Measurements from ENCODE around the gene SHC3. TPM values are rescaled to one million over a fixed set of nuclear protein-coding genes. Genes with fewer than 3 reads are reported as not detected.
A peak's percentile ranks its signal among the peaks of the same experiment; 100 is the strongest.

Gene SHC3
- total and polyA plus RNA-seq, 5 experiments from 2014 or later, result 0.11 to 0.42 TPM; not detected in 3

DNA sequence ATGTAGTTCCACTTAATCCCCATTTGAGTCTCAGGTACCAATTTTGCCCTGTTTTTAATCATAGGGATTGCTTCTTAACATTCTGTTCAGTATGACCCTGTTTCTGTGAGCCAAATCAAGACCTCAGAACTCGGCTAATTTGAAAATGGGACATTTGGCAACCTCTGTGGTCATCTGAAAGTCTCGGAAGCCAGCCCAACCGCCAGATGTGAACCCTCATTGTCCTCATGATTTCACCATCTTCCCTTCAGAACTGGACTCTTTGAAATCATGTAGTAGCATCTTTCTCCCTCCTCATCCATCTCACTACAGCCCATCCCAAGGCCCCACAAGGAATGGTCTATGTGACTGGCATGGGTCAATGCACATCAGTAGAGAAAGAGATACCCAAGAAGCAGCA lies 98.4 kb downstream of the SHC3 start:
- no peaks in the 10 kb centered on the region for H3K36me3 Mint-ChIP-seq
- no peak for DNase-seq
- no peak for ATAC-seq
- POLR2A ChIA-PET, result no interaction called here
- H3K9me3 Mint-ChIP-seq, result peaks cover 0 to 14% (median 0%) of the 10 kb centered on the region in 9 donors
- H3K4me1 Mint-ChIP-seq, result peaks cover 0 to 5% (median 0%) of the 10 kb centered on the region in 4 donors
- no peak overlapping the region for H3K4me3 Mint-ChIP-seq
- H3K27ac Mint-ChIP-seq, result no peak overlapping the region
- H3K27me3 Mint-ChIP-seq, result peaks cover 24 to 68% (median 27%) of the 10 kb centered on the region in 5 donors

DNA sequence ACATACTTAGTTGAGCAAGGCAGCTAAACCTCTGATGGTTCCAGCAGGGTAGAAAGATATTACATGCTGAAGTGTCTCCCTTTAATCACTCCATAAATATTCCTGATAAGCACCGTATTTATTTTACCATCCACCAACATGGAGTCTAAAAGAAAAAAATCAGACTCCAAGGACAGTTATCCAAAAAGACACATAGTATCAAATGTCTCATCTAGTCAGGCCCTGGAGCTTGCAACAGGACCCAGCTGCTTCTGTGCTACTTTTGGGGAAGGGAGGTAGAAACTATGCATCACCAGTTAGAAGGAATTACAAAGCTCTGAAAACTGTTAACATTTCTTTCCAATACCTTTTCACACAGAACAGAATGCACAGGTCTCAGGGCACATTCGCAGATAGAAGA lies 99.2 kb downstream of the SHC3 start:
- Mint-ChIP-seq H3K4me1 (peaks cover 0 to 5% (median 0%) of the 10 kb centered on the region in 4 donors), H3K9me3 (peaks cover 0 to 14% (median 0%) of the 10 kb centered on the region in 9 donors)
- POLR2A ChIA-PET, result no interaction called here

DNA sequence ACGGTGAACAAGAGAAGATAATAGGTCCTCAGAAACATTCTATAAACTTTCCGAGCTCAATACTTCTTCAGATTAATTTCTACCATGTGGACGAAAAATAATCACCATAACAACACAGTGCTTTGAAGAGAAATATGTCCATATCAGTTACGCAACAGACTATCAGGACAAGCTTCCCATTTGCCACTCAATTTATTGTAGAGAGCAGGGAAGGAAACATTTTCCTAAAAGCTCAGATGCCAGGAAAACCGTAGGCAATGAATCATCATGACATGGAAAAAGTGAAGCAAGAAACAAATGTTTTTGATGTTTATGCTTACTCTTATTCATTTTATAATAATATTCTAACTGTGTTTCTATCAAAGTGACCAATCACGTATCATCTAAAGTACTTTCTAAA lies 99.8 kb downstream of the SHC3 start:
- Mint-ChIP-seq H3K27ac (no peak overlapping the region), H3K27me3 (peaks cover 23 to 55% (median 31%) of the 10 kb centered on the region in 5 donors), H3K9me3 (peaks cover 0 to 14% (median 0%) of the 10 kb centered on the region in 9 donors), H3K36me3 (no peaks in the 10 kb centered on the region), H3K4me3 (no peak overlapping the region), H3K4me1 (peaks cover 0 to 5% (median 0%) of the 10 kb centered on the region in 4 donors)
- DNase-seq (no peak), ATAC-seq (no peak)
- POLR2A ChIA-PET, result no interaction called here

More for the DNA sequence above, 99.2 kb downstream of the SHC3 start:
- H3K27me3 Mint-ChIP-seq, result peaks cover 23 to 60% (median 29%) of the 10 kb centered on the region in 5 donors
- DNase-seq (no peak), ATAC-seq (no peak)
- H3K36me3 Mint-ChIP-seq, result no peaks in the 10 kb centered on the region
- no peak overlapping the region for H3K4me3 Mint-ChIP-seq
- H3K27ac Mint-ChIP-seq, result no peak overlapping the region

DNA sequence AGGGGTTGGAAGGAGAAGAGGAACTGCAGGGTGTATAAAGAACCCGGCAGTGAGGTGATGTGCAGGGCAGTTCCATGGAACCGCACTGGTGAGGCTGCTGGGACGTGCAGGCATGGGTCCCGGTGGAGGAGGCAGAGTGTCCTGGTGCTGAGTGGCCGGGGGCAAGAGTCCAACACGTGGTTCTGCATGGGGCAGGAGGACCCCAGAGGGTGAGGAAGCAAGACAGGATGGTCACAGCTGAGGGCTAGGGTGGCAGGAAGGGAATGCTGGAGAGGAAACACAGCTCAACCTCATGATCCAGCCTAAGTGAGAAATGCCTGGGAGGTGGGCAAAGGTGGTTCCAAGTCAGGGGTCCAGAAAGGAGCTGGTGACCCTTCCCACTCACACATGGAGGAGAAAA lies 100.2 kb downstream of the SHC3 start:
- Mint-ChIP-seq H3K4me3 (no peak overlapping the region), H3K9me3 (peaks cover 0 to 10% (median 0%) of the 10 kb centered on the region in 9 donors), H3K4me1 (peaks cover 0 to 5% (median 0%) of the 10 kb centered on the region in 4 donors), H3K27ac (peak overlapping the region in 1 of 10 donors; percentile 15), H3K36me3 (no peaks in the 10 kb centered on the region), H3K27me3 (peaks cover 20 to 50% (median 31%) of the 10 kb centered on the region in 5 donors)
- POLR2A ChIA-PET, result no interaction called here
- DNase-seq, result no peak
- ATAC-seq, result no peak

DNA sequence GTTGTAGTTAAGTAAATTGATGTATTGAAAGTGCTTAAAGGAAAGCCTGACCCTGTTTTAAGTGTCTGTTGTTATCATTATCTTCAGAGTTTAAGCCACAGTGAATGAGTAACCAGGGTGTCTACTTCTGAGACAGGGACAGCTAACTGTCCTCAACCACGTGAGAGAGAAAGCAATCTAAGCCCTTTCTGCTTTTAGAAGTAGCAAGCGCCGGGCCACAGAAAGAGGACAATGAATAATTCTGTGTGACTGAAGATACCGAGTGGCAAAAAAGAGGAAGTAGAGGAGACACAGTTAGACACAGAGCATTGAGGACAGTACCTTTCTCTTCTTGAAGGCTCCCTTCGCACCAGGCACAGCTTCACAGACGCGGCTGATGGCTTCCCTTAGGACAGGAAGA lies 101.1 kb downstream of the SHC3 start:
- Mint-ChIP-seq H3K36me3 (no peaks in the 10 kb centered on the region), H3K27ac (no peak overlapping the region), H3K4me1 (peaks cover 0 to 5% (median 0%) of the 10 kb centered on the region in 4 donors), H3K9me3 (peaks cover 0 to 3% (median 0%) of the 10 kb centered on the region in 9 donors), H3K4me3 (no peak overlapping the region), H3K27me3 (peaks cover 14 to 41% (median 23%) of the 10 kb centered on the region in 5 donors)
- DNase-seq (no peak), ATAC-seq (no peak)
- POLR2A ChIA-PET, result no interaction called here

DNA sequence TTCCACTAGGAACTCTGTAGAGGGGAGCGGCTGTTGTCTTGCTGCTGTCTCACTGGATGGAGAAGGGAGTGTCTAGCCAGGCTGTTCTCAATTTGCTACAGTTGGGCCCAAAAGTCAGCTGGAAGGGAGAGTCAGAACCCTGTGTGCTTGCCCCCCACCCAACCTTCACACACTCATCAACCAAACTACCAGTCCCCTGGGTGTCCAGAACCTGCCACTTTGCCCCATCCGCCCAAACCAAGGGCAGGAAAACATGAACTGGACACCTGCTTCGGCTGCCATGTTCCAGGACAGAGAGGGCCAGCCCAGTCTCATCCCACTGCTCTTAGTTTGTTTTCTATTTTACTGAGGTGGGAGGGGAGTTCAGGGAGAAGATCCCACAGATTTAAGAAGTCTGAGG lies 105.2 kb downstream of the SHC3 start:
- Mint-ChIP-seq H3K4me3 (no peak overlapping the region), H3K36me3 (no peaks in the 10 kb centered on the region), H3K9me3 (no peaks in the 10 kb centered on the region), H3K27ac (peak overlapping the region in 1 of 10 donors; percentile 35), H3K27me3 (peaks cover 4 to 18% (median 13%) of the 10 kb centered on the region in 5 donors), H3K4me1 (peaks cover 0 to 5% (median 0%) of the 10 kb centered on the region in 4 donors)
- POLR2A ChIA-PET, result no interaction called here
- DNase-seq, result no peak
- no peak for ATAC-seq

DNA sequence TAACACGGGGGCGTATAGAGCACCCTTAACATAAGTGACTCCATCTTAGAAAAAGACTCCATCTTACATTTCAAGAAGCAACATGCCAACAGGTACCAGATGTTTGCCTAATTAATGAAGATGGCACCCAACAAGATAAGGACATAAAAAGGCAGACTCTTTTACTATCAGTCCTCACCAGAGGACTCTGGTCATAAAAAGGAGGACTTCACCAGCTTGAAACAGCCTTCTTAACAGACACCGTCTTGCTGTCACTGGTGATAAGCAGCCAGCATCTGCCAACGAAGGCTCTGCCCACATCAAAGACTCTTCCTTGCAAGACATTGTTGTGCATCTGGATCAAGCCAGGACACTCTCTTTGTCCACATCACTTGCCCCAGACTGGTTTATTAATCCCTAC lies 107.0 kb downstream of the SHC3 start:
- H3K27me3 Mint-ChIP-seq, result peaks cover 3 to 10% (median 8%) of the 10 kb centered on the region in 5 donors
- H3K4me1 Mint-ChIP-seq, result no peaks in the 10 kb centered on the region
- H3K9me3 Mint-ChIP-seq, result no peaks in the 10 kb centered on the region
- H3K36me3 Mint-ChIP-seq, result no peaks in the 10 kb centered on the region
- DNase-seq (no peak), ATAC-seq (no peak)
- H3K27ac Mint-ChIP-seq, result no peak overlapping the region
- H3K4me3 Mint-ChIP-seq, result no peak overlapping the region
- POLR2A ChIA-PET, result no interaction called here

DNA sequence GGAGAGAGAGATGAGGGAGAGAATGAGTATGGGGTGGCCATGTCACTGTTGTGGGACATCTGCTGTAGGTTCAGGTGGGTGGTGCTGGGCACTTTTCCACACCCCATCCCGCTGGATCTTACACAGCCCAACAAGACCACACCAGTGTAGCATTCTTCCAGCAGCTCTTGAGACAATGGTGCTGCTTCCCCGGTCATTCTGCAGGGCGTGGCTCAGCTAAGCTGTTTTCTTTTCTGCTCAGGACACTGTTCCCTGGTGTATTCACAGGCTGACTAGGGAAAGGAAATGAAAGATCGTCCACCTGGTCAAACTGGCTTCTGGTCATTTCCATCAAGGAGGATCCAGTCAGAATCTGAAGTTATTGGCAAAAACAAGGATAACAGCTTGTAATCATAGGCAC lies 111.8 kb downstream of the SHC3 start:
- no peaks in the 10 kb centered on the region for H3K9me3 Mint-ChIP-seq
- H3K4me3 Mint-ChIP-seq, result no peak overlapping the region
- no peaks in the 10 kb centered on the region for H3K4me1 Mint-ChIP-seq
- ATAC-seq, result no peak
- peak overlapping the region in 1 of 10 donors; percentile 19 for H3K27ac Mint-ChIP-seq
- no peak for DNase-seq
- POLR2A ChIA-PET, result no interaction called here
- H3K36me3 Mint-ChIP-seq, result no peaks in the 10 kb centered on the region
- H3K27me3 Mint-ChIP-seq, result peaks cover 2 to 18% (median 5%) of the 10 kb centered on the region in 5 donors

DNA sequence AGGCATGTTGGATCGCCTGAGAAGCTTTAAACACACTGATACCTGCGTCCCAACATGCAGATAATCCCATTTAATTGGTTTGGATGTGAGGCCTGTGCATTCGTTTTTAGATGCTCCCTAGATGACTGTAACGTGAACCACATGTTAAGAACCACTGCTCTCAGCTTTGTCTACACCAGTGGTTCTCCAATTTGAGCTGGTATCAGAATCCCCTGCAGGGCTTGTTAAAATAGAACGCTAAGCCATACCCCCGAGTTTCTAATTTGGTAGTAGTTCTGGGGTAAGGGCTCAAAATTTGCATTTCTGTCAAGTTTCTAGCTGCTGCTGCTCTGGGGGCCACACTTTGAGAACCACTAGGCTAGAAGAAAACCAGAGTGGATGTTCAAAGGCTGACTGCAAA lies 112.7 kb downstream of the SHC3 start:
- Mint-ChIP-seq H3K27ac (no peak overlapping the region), H3K4me1 (no peaks in the 10 kb centered on the region), H3K4me3 (no peak overlapping the region), H3K27me3 (peaks cover 2 to 18% (median 5%) of the 10 kb centered on the region in 5 donors), H3K9me3 (no peaks in the 10 kb centered on the region), H3K36me3 (no peaks in the 10 kb centered on the region)
- DNase-seq (no peak), ATAC-seq (no peak)
- POLR2A ChIA-PET, result no interaction called here

DNA sequence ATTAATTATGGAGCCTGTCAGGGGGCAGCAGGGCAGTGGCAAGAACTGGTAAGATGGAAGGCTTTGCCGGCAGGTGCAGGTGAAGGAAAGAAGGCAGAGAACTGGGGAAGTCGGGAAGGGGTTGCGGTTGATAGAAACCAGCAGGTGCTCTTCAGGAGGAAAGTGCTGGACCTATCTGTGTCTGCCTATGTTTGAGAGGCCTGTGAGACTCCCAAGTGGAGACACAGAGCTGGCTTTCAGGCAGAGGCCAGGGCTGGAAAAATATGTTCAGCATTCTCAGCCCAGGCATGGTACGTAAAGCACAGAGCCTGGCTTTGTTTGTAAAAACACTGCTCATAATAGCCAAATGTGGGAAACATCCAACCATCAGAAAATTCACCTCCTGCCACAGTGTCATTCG lies 117.8 kb downstream of the SHC3 start:
- Mint-ChIP-seq H3K4me3 (no peak overlapping the region), H3K9me3 (no peaks in the 10 kb centered on the region), H3K4me1 (no peaks in the 10 kb centered on the region), H3K36me3 (no peaks in the 10 kb centered on the region), H3K27ac (no peak overlapping the region), H3K27me3 (peaks cover 0 to 8% (median 3%) of the 10 kb centered on the region in 5 donors)
- ATAC-seq, result no peak
- no peak for DNase-seq
- POLR2A ChIA-PET, result no interaction called here

DNA sequence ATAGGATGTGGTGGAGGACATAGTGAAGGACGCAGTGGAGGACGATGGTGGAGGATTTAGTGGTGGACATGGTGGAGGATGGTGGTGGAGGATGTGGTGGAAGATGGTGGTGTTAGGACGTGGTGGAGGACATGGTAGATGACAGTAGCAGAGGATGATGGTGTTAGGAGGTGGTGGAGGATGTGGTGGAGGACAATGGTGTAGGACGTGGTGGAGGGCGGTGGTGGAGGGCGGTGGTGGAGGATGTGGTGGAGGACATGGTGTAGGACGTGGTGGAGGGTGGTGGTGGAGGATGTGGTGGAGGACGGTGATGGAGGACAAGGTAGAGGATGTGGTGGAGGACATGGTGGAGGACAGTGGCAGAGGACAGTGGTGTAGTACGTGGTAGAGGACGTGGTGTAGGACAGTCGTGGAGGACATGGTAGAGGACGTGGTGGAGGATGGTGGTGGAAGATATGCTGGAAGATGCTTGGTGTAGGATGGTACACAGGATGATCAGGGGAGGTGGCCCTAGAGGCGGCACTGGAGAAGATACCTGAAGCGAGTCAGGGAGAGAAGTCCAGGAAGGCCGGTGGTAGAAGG lies 118.6 kb downstream of the SHC3 start:
- H3K27me3 Mint-ChIP-seq, result peaks cover 4 to 13% (median 9%) of the 10 kb centered on the region in 5 donors
- H3K4me1 Mint-ChIP-seq, result no peaks in the 10 kb centered on the region
- no peak overlapping the region for H3K4me3 Mint-ChIP-seq
- no peak for DNase-seq
- POLR2A ChIA-PET, result no interaction called here
- no peak for ATAC-seq
- H3K27ac Mint-ChIP-seq, result no peak overlapping the region
- no peaks in the 10 kb centered on the region for H3K36me3 Mint-ChIP-seq
- no peaks in the 10 kb centered on the region for H3K9me3 Mint-ChIP-seq

DNA sequence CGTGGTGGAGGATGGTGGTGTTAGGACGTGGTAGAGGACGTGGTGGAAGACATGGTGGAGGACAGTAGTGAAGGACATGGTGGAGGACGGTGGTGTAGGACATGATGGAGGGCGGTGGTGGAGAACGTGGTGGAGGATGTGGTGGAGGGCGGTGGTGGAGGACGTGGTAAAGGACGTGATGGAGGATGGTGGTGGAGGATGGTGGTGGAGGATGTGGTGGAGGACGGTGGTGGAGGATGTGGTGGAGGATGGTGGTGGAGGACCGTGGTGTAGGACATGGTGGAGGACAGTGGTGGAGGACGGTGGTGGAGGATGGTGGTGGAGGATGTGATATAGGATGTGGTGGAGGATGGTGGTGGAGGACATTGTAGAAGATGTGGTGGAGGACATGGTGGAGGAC lies 119.7 kb downstream of the SHC3 start:
- Mint-ChIP-seq H3K9me3 (no peaks in the 10 kb centered on the region), H3K4me1 (no peaks in the 10 kb centered on the region), H3K4me3 (no peak overlapping the region), H3K27ac (no peak overlapping the region), H3K27me3 (peaks cover 4 to 17% (median 6%) of the 10 kb centered on the region in 5 donors), H3K36me3 (no peaks in the 10 kb centered on the region)
- POLR2A ChIA-PET, result no interaction called here
- no peak for ATAC-seq
- no peak for DNase-seq

DNA sequence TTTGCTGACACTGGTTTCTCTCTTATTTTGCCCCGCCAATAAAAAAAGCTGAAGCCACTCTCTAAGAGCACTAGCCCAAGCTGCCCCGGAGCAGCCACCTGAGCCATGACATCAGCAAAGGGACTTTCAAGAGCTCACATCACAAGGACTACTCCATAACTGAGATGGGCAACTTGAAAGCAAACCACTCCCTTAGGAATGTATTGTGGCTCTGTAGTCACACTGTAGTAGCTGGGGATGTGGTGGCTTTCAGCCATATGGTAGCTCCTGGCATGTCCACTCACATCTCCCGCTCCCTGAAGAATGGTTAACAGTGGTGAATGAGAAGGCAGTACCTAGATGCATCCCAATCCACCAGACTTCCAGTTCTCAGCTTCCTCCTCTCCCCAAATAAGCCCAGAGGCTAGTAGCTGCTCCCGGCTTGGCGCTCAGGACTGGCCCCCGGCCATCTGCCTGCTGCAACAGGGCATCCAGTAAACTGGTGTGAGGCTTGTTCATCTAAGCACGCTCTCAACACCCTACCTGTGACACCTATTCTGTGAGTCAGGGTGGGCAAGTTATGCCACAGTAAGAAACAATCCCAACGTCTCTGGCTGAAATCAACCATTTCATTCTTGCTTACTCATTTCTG lies 123.6 kb downstream of the SHC3 start:
- H3K27ac Mint-ChIP-seq, result no peak overlapping the region
- POLR2A ChIA-PET, result no interaction called here
- H3K4me3 Mint-ChIP-seq, result no peak overlapping the region
- no peak for DNase-seq
- H3K4me1 Mint-ChIP-seq, result no peaks in the 10 kb centered on the region
- no peaks in the 10 kb centered on the region for H3K36me3 Mint-ChIP-seq
- no peak for ATAC-seq
- peaks cover 4 to 23% (median 6%) of the 10 kb centered on the region in 5 donors for H3K27me3 Mint-ChIP-seq
- no peaks in the 10 kb centered on the region for H3K9me3 Mint-ChIP-seq

DNA sequence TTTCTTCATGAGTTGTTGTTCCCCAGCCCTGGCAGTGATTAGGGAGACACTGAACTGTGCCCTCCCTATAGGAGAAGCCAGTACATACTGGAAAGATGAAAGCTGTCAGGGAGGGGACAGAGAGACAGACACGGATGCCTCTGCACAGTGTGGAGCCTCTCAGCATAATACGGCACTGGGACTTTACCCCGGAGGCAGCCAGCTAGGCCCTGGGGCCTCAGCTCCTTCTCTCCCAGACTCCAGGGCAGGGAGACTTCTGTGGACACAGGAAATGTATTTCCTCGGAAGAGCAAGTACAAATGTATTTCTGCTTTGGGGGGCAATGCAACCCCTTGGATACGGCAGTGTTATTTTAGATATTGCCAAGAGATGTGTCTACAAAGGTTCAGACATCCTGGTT lies 125.3 kb downstream of the SHC3 start:
- DNase-seq, result no peak

More for the DNA sequence above, 125.3 kb downstream of the SHC3 start:
- ATAC-seq, result no peak
- H3K27ac Mint-ChIP-seq, result no peak overlapping the region
- H3K4me3 Mint-ChIP-seq, result no peak overlapping the region
- H3K4me1 Mint-ChIP-seq, result no peaks in the 10 kb centered on the region
- peaks cover 5 to 23% (median 6%) of the 10 kb centered on the region in 5 donors for H3K27me3 Mint-ChIP-seq
- no peaks in the 10 kb centered on the region for H3K9me3 Mint-ChIP-seq
- no peaks in the 10 kb centered on the region for H3K36me3 Mint-ChIP-seq
- POLR2A ChIA-PET, result no interaction called here
